Activated CD8-positive, alpha-beta memory T cell treated with anti-CD3 and anti-CD28 coated beads, Interleukin-2, amount 50 U/mL, for 4 hours (primary cell): ENCODE results near the gene TNRC18.
"Not testable (repeated sequence)": the region's sequence is repeated elsewhere in the genome, so short reads cannot be mapped to it uniquely, and the experiment has no call there.

Experiments
- DNase-seq: peaks from one replicate; pipeline ENCODE4 v3.0.0-alpha.2; 2020

The TNRC18 gene

GRCh38 chr7:5370454-5371353 is 52.9 kb downstream of the TNRC18 start:
- no peak for DNase-seq

GRCh38 chr7:5367661-5368060 is 56.0 kb downstream of the TNRC18 start:
- DNase-seq = no peak

- peak; percentile 60 for DNase-seq
These were observed 57.5 kb downstream of the TNRC18 start for GRCh38 chr7:5365976-5366625.

- no peak for DNase-seq
These were observed 59.9 kb downstream of the TNRC18 start for GRCh38 chr7:5363729-5364128.

GRCh38 chr7:5362466-5362865 is 61.2 kb downstream of the TNRC18 start:
- DNase-seq = no peak

GRCh38 chr7:5361446-5362127 is 62.0 kb downstream of the TNRC18 start:
- no peak for DNase-seq

- DNase-seq = no peak
These were observed 62.7 kb downstream of the TNRC18 start for GRCh38 chr7:5360971-5361370.

- DNase-seq = no peak
These were observed 63.2 kb downstream of the TNRC18 start for GRCh38 chr7:5360451-5360850.

GRCh38 chr7:5360021-5360420 is 63.6 kb downstream of the TNRC18 start:
- DNase-seq = not testable (repeated sequence)

- DNase-seq = no peak
These were observed 64.3 kb downstream of the TNRC18 start for GRCh38 chr7:5359344-5359743.

GRCh38 chr7:5357951-5358350 is 65.7 kb downstream of the TNRC18 start:
- DNase-seq = no peak

GRCh38 chr7:5356751-5357119 is 66.9 kb downstream of the TNRC18 start:
- no peak for DNase-seq

GRCh38 chr7:5354460-5355232 is 69.0 kb downstream of the TNRC18 start:
- DNase-seq = no peak

GRCh38 chr7:5352440-5353010 is 71.1 kb downstream of the TNRC18 start:
- DNase-seq = no peak

- DNase-seq = no peak
These were observed 71.9 kb downstream of the TNRC18 start for GRCh38 chr7:5351507-5352265.

GRCh38 chr7:5350600-5351385 is 72.8 kb downstream of the TNRC18 start:
- DNase-seq = no peak

- no peak for DNase-seq
These were observed 73.5 kb downstream of the TNRC18 start for GRCh38 chr7:5350174-5350463.

- no peak for DNase-seq
These were observed 74.0 kb downstream of the TNRC18 start for GRCh38 chr7:5349437-5350173.

GRCh38 chr7:5349005-5349380 is 74.6 kb downstream of the TNRC18 start:
- DNase-seq = no peak
